GM19438 (cell line): Measurements from ENCODE around the gene TWSG1.
"Not testable (repeated sequence)": the region's sequence is repeated elsewhere in the genome, so short reads cannot be mapped to it uniquely, and the experiment has no call there.

Source experiments
- ATAC-seq: cut with Tn5 transposase; IDR thresholded peaks from one replicate; pipeline ENCODE4 v1.9.1; 2021; ENCODE audit warnings: low read depth; ENCODE audit not compliant: unreplicated experiment

The TWSG1 gene

GRCh38 chr18:9421096-9421900, 86.7 kb downstream of the TWSG1 start:
- ATAC-seq, result no peak

- no peak for ATAC-seq
Measured at GRCh38 chr18:9421901-9422327, 87.3 kb downstream of the TWSG1 start.

- no peak for ATAC-seq
Measured at GRCh38 chr18:9422816-9423519, 88.4 kb downstream of the TWSG1 start.

GRCh38 chr18:9423648-9424047, 89.1 kb downstream of the TWSG1 start:
- not testable (repeated sequence) for ATAC-seq

- ATAC-seq, result not testable (repeated sequence)
Measured at GRCh38 chr18:9424235-9424634, 89.7 kb downstream of the TWSG1 start.

- ATAC-seq, result no peak
Measured at GRCh38 chr18:9426753-9427152, 92.2 kb downstream of the TWSG1 start.

- no peak for ATAC-seq
Measured at GRCh38 chr18:9428301-9428706, 93.7 kb downstream of the TWSG1 start.

GRCh38 chr18:9428862-9429661, 94.5 kb downstream of the TWSG1 start:
- no peak for ATAC-seq

- no peak for ATAC-seq
Measured at GRCh38 chr18:9429662-9429993, 95.1 kb downstream of the TWSG1 start.

GRCh38 chr18:9430315-9430714, 95.7 kb downstream of the TWSG1 start:
- ATAC-seq, result not testable (repeated sequence)

- ATAC-seq, result no peak
Measured at GRCh38 chr18:9431296-9431695, 96.7 kb downstream of the TWSG1 start.

GRCh38 chr18:9433122-9433521, 98.5 kb downstream of the TWSG1 start:
- not testable (repeated sequence) for ATAC-seq

- ATAC-seq, result peak; percentile 34
Measured at GRCh38 chr18:9433671-9434121, 99.1 kb downstream of the TWSG1 start.

- ATAC-seq, result peak; percentile 76
Measured at GRCh38 chr18:9434122-9434701, 99.6 kb downstream of the TWSG1 start.

- no peak for ATAC-seq
Measured at GRCh38 chr18:9435041-9435440, 100.5 kb downstream of the TWSG1 start.

- no peak for ATAC-seq
Measured at GRCh38 chr18:9436206-9436929, 101.8 kb downstream of the TWSG1 start.

- ATAC-seq, result no peak
Measured at GRCh38 chr18:9437021-9437437, 102.5 kb downstream of the TWSG1 start.

- ATAC-seq, result no peak
Measured at GRCh38 chr18:9437672-9438071, 103.1 kb downstream of the TWSG1 start.

GRCh38 chr18:9441061-9441460, 106.5 kb downstream of the TWSG1 start:
- no peak for ATAC-seq

- ATAC-seq, result no peak
Measured at GRCh38 chr18:9444549-9444948, 110.0 kb downstream of the TWSG1 start.
